ENCODE measurements around the gene CNOT4.
"Not testable (repeated sequence)": the region's sequence is repeated elsewhere in the genome, so short reads cannot be mapped to it uniquely, and the experiment has no call there.

CNOT4 gene

GRCh38 chr7:135512135-135512887 is 2.4 kb upstream of the CNOT4 start:
- DNase-seq, result peak; percentile 59

GRCh38 chr7:135510592-135511183 is 786 bp upstream of the CNOT4 start:
- DNase-seq, result no peak

GRCh38 chr7:135509589-135509838 is 388 bp downstream of the CNOT4 start:
- no peak for DNase-seq

- no peak for DNase-seq
These were observed 866 bp downstream of the CNOT4 start for GRCh38 chr7:135508883-135509588.

GRCh38 chr7:135501402-135501801 is 8.5 kb downstream of the CNOT4 start:
- no peak for DNase-seq

GRCh38 chr7:135499818-135500217 is 10.1 kb downstream of the CNOT4 start:
- no peak for DNase-seq

GRCh38 chr7:135497161-135497560 is 12.7 kb downstream of the CNOT4 start:
- DNase-seq, result not testable (repeated sequence)

- DNase-seq, result no peak
These were observed 16.5 kb downstream of the CNOT4 start for GRCh38 chr7:135493362-135493761.

GRCh38 chr7:135492151-135492550 is 17.8 kb downstream of the CNOT4 start:
- no peak for DNase-seq

GRCh38 chr7:135490783-135491182 is 19.1 kb downstream of the CNOT4 start:
- DNase-seq, result no peak

- DNase-seq, result no peak
These were observed 20.1 kb downstream of the CNOT4 start for GRCh38 chr7:135489791-135490190.

- DNase-seq, result no peak
These were observed 23.5 kb downstream of the CNOT4 start for GRCh38 chr7:135486261-135486920.

GRCh38 chr7:135481598-135481979 is 28.3 kb downstream of the CNOT4 start:
- DNase-seq, result no peak

GRCh38 chr7:135480966-135481597 is 28.8 kb downstream of the CNOT4 start:
- no peak for DNase-seq

- no peak for DNase-seq
These were observed 34.4 kb downstream of the CNOT4 start for GRCh38 chr7:135475521-135475920.

GRCh38 chr7:135469705-135470104 is 40.2 kb downstream of the CNOT4 start:
- not testable (repeated sequence) for DNase-seq

GRCh38 chr7:135467207-135467711 is 42.6 kb downstream of the CNOT4 start:
- DNase-seq, result no peak

- DNase-seq, result no peak
These were observed 43.3 kb downstream of the CNOT4 start for GRCh38 chr7:135466442-135467206.

- DNase-seq, result no peak
These were observed 46.0 kb downstream of the CNOT4 start for GRCh38 chr7:135463908-135464307.

GRCh38 chr7:135459951-135460567 is 49.8 kb downstream of the CNOT4 start:
- no peak for DNase-seq

GRCh38 chr7:135459076-135459475 is 50.8 kb downstream of the CNOT4 start:
- DNase-seq, result no peak

- no peak for DNase-seq
These were observed 55.8 kb downstream of the CNOT4 start for GRCh38 chr7:135454060-135454459.

Measured in NCI-H1436 treated with DMSO at 0.1 percent for 48 hours (cell line).